SIG-M5 treated with dmso at 0.1 percent for 504 hours (cell line): Measurements from ENCODE around the gene RBM45.
A peak's percentile ranks its signal among the peaks of the same experiment; 100 is the strongest.
"Not testable (repeated sequence)": the region's sequence is repeated elsewhere in the genome, so short reads cannot be mapped to it uniquely, and the experiment has no call there.

Experiments
- DNase-seq: peaks from one replicate; lab custom pipeline; 2025; ENCODE audit not compliant: unreplicated experiment; lab: John Stamatoyannopoulos, UW

Gene RBM45, protein sequence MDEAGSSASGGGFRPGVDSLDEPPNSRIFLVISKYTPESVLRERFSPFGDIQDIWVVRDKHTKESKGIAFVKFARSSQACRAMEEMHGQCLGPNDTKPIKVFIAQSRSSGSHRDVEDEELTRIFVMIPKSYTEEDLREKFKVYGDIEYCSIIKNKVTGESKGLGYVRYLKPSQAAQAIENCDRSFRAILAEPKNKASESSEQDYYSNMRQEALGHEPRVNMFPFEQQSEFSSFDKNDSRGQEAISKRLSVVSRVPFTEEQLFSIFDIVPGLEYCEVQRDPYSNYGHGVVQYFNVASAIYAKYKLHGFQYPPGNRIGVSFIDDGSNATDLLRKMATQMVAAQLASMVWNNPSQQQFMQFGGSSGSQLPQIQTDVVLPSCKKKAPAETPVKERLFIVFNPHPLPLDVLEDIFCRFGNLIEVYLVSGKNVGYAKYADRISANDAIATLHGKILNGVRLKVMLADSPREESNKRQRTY

DNA sequence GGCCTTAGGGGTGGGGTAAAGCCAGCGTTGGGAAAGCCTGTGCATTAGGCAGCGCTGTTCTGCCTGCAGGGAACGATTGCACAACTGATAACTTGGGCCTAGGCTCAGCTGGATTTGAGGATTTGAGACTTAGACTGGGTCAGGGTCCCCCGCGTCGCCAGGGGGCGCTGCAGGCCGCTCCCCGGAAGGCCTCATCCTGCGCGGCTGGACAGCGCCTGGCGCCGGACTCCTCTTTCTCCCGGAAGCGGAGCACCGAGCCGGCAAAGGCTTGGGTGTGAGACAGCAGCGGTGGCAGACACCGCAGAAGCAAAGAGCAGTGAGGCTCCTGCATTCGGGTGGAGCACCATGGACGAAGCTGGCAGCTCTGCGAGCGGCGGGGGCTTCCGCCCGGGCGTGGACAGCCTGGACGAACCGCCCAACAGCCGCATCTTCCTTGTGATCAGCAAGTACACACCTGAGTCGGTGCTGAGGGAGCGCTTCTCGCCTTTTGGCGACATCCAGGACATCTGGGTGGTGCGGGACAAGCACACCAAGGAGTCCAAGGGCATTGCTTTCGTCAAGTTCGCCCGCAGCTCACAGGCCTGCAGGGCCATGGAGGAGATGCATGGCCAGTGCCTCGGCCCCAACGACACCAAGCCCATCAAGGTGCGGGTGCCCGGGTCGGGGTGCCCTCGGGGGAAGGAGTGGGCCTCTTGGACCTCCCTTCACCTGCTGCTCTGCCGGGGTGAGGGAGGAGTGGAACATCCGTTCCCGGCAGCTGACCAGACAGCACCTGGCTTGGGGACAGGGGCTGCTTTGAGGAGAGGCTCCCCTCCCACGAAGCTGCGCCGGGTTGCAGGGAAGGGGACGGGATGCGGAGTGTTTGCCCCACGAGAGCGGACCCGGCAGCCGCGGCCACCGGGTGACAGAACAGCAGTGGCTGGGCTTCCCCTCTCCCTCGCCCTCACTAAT, at the start of gene RBM45:
Gene RBM45 (plus strand): TSS at position 236 of the 951 bp plus-strand sequence. CDS start 110 bp downstream, at position 346.
- peak; percentile 93 for DNase-seq

DNA sequence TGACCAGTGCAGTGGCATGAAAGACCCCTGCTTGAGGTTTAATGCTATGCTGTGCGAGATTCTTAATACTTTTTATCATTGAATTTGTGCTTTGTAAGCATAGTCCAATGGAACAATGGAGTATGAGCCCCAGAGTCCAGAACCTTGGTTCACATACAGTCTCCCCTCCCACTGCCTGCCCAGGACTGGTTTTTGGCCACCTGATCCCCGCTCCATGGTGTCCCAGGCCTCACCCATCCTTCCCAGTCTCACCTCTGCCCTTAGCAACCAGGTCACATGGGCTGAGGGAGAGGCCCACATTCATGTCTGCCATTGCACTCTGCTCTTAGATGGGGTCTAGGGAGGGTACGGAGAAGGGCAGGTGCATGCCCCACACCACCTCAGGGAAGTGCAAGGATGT, 45.9 kb upstream of the RBM45 start:
- no peak for DNase-seq

DNA sequence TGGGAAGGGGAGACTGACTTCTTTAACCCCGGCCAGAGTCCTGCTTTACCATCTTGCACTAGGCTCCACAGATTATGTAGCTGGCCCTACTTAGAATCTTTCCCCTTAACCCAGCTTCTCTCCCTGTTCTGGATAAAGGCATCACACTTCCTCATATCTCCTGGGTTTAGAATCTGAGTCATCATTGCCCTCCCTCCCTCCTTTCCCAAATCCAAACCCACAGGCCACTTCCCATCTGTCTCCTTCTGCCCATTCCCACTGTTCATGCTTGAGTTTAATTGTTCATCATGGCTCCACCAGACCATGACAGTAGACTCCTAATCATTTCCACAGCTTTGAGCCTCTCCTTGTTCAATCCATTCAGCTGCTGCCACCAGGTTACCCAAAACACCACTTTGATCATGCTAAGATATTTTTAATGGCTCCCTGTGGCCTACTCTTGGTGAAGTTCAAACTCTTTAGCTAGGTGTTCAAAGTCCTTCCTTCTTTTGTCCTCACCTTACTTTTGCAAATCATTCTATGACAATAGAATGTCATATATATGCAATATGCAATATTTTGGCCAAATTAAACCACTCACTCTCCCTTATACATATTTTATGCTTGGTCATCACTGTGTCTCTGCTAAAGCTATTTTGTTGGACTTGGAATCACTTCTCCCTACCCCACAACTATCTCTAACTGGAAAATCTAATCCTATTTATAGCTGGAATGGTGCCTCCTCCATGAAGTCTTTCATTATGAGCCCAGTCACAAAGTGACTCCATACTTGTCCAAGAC, 45.2 kb upstream of the RBM45 start:
- DNase-seq, result no peak

DNA sequence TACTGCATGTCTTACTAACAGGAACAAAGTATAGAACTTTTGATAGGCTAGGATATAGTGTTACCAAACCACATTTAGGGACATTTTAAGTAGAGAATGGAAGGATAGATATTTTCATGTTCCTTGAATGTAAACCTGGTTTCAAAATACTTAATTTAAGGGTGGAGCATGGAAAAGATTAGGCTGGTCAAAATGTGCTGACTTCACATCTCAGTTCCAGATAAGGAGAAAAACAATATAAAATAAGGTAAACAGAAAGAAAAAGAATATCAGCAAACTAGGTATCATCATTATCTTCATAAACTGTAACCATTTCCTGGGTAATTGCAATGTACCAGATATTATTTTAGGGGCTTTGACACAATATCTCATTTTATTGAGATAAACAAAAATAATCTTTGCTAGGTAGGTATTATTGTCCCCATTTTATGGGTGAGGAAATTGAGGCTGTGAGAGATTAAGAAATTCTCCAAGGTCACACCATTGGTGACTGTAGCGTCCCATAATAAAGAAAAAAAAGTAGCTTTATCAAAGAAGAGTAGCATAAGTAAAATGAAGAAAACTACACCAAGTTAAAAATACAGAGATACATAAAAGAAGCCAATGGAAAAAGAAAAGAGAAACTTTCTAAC, 43.3 kb upstream of the RBM45 start:
- DNase-seq, result no peak

DNA sequence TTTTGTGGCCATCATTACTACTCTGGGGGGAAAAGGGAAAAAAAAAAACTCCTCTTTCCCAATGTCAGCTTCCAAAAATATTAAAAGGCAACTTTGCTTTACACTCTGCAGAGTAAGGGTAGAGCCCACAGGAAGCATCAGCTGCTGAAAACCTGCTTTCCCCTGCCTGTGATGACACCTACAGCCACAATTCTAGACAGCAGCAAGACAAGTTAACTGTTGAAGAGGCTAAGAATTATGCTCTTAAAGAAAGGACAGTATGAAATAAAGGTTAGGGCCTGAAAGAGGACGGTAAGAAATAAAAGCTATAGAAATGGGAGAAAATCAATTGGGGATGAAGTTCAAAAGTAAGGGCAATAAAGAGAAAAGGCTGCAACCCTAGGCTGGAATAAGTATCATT, 42.7 kb upstream of the RBM45 start:
- no peak for DNase-seq

DNA sequence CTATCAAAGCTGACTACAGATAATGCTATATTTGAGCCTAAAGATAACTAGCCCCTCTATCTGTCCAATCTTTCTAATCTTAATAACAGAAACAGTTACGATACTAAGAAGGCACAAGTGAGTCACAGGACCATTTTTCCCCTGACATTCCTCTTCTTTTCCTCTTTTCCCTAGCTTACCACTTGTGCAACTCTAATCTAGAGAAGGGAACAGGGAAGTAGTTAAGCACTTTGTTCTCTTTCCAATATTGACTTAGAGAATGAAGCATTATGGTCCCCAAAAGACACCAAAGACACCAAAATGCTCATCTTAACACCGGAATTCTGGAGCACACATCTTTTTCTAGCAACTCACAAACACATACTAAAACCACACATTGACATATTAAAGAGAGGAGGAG, 41.4 kb upstream of the RBM45 start:
- no peak for DNase-seq

DNA sequence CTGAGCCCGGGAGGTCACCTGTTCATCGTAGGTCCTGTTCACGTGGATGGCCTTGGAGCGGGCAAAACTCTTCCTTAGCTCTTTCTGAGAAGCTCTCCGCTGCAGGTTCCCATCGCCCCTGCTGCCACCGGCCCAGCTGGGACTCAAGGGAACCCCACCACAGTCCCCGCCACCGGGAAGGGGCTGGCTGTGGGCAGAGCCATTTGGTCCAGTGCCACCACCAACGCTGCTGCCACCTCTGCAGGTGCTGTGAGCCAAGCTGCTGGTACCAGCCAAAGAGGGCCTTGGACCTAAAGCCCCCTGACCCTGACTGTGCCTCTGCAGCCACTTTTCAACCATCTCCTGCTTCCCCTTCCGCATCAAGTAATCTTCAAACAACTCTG, 40.2 kb upstream of the RBM45 start:
- DNase-seq, result no peak

DNA sequence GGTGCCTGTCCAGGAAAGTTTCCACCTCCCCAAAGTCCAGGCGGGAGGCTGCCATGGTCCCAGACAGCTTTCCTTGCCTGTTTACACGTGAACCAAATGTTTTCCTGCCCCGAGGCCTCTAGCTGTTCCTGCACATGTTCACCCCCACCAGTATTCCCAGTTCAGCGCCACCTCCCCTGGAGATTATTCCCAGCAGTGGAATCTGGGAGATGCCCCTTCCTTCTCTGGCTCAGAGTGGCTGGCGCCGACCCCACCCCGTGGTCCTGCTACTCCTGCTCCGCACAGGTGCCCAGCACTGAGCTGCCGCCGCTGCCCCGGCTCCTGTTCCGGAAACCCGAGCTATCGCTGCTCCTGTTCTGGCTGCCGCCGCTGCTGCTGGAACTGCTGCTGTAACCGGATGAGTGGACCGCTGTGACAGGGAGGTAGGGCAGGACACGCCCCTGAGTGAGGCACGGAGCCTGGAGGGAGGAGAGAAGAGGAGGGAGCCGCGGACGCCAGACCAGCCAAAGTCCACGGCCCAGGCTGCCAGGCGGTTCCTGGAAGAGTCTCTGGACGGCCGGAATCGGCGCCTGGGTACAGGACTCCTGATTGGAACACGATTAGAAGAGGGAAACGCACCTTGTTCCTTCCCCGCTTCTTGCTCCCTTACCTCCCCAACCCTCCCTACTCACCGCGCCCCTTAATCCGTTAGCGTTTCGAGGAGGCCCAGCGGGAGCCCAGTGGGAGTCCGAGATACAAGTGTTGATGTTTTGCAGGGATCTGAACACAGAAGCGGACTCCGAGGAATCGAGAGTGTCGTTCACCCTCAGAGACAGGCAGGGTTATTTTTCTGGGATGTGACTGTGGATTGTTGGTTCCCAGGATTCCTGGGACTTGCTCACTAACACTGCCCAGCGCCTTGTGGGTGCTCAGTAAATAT, 39.6 kb upstream of the RBM45 start, which contains the start of gene PDE11A:
Gene PDE11A (minus strand): TSS at position 395 of the 919 bp plus-strand sequence. CDS start 340 bp downstream, at position 55.
- peak; percentile 16 for DNase-seq

DNA sequence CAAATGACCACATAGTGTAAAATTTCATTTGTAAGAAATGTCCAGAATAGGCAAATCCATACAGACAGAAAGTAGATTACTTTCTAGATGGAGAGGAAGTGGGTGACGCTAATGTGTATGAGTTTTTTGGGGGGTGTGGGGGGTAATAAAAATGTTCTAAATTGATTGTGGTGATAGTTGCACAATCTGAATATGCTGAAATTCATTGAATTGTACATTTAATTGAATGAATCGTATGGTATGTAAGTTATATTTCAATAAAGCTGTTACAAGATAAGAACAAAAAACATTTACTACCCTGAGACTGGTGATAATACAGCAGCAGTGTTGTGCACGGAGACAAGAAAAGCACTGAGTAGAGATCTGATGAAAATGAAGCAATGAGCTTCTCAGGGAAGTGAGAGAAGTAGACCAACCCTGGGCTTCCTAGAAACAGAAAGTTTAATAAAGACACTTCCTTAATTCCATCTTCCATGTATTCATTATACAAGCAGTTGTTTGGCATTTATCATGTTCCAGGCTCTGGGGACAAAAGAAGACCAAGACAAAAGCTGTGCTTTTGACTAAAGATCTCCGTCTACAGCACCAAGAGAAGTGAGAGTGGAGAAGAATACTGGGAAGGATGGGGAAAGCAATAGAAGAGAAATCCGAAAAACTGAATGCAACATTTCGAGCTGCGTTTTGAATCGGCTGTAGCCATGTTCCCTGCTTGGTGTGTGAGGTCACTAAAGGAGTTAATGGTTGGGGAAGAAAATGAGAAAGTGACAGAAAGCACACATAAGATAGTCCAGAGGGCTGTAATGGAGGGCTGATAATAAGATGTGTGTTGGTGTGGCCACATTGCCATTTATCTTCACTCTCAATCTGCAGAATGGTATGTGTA, 37.9 kb upstream of the RBM45 start:
- DNase-seq, result peak; percentile 44

DNA sequence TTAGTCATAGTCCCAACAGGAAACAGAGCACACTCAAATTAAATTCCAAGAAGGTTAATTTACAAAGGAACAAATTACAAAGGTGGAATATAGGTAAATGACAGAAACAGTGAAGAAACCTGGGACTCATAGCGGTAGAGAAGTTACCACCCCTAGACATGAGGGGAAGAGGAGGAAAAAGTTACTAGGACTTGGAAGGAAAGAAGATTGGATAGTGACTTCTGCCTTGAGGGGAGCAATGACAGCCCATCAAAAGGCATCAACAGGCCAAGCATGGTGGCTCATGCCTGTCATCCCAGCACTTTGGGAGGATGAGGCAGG, 37.3 kb upstream of the RBM45 start:
- no peak for DNase-seq

DNA sequence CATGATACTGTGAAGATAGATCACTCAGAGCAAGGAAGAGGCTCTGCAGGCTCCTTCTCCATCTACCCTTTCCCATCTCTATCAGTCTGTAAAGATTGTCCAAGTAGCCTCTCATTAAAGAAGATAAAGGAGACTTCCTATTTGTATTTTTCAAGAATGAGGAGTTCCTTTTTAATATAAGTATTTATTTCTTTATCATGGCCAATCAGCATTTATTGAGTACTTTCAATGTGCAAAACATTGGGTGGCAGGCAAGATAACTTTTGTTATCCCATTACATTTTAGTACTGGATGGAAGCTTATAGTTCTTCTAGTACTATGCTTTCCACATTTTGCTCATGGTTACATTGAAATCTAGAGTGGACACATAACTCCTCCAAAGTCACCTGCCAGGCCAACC, 36.1 kb upstream of the RBM45 start:
- no peak for DNase-seq

DNA sequence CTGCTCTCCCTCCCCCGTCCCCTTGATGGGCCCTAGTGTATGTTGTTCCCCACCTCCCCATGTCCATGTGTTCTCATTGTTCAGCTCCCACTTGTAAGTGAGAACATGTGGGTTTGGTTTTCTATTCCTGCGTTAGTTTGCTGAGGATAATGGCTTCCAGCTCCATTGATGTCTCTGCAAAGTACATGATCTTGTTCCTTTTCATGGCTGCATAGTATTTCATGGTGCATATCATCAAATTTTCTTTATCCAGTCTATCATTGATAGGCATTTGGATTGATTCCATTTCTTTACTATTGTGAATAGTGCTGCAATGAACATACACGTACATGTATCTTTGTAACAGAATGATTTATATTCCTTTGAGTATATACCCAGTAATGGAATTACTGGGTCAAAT, 33.0 kb upstream of the RBM45 start:
- not testable (repeated sequence) for DNase-seq

DNA sequence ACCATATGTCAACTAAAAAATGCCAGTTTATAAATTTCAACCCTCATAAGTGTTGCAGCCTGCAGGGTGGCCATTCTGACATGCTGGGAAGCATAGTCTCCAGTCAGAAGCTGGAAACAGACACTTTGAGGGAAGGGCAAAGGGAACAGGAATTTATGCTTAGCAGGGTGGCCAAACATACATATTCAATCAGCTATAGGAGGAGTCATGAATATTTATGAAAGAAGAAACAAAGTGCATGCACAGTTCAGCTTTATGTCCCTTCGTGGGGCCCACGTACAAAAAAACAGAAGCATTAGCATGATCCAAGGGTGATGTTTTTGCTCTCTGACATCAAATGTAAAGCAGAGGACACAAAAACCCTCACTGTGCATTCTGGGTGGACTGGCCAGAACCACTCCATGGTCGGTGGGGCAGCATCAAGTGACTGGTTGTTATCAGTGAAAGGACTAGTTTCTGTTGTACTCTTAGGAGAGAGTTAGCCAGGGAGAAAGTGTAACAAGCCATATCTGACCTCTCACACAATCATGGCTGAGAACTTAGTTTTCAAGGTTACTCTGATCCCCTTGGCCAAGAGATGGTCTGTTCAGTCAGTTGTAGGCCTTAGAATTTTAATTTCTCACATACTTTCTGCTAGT, 29.7 kb upstream of the RBM45 start:
- DNase-seq, result no peak

DNA sequence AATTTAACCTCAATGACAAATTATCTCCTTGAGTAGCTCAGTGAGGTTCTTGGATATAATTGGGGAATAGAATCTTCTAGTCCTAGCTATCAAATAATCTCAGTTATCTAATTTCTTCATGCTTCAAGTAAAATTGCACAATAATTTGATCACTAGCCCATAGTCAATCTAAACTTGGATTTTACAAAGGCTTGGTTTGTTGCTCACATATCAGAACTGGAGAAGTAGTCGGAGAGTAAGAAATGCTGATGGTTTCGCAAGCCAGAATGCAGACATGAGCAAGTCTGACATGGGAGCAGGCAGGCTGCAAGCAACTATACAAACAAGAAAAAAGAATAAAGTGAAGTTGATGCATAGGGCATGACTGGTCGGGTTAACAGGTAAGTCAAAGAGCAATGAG, 28.0 kb upstream of the RBM45 start:
- peak; percentile 2 for DNase-seq

DNA sequence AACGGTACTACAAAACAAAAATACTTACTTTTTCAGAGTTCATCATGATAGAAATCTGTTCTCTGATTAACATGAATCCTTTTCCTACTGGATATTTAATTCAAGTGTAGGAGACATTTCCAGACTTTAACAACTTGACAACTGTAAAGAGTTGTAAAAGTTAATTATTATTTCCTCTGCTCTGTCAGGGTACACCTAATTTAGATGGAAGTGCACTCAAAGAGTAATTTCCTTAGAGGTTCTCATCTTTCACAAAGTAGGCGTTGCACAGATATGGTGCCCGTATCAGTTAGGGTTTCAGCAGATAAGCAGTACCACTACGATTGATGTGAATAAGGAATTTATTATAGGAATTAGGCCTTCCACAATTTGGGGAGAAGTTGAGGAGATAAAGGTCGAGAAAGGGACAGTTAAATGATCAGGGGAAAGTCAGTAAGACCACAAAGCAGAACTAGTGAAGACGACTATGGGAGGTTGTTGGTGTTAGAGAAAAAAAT, 23.4 kb upstream of the RBM45 start:
- no peak for DNase-seq

DNA sequence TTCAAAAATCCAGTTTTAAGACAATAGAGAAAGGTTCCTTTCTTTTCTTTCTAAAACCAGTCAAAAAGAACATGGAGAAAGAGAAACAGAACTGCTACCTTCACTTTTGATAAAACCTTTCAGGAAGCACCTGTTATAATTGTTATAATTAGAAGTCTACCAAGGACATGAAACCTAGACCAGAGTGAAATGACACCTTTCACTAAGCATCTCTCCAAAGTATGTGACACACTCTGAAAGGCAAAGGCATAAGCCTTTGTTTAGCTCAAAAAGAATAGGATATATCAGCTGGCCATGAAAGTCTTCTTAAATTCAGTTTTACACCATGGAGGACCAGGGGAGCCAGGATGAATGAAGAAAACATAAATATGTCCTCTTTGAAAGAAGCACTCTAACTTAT, 18.8 kb upstream of the RBM45 start:
- no peak for DNase-seq

DNA sequence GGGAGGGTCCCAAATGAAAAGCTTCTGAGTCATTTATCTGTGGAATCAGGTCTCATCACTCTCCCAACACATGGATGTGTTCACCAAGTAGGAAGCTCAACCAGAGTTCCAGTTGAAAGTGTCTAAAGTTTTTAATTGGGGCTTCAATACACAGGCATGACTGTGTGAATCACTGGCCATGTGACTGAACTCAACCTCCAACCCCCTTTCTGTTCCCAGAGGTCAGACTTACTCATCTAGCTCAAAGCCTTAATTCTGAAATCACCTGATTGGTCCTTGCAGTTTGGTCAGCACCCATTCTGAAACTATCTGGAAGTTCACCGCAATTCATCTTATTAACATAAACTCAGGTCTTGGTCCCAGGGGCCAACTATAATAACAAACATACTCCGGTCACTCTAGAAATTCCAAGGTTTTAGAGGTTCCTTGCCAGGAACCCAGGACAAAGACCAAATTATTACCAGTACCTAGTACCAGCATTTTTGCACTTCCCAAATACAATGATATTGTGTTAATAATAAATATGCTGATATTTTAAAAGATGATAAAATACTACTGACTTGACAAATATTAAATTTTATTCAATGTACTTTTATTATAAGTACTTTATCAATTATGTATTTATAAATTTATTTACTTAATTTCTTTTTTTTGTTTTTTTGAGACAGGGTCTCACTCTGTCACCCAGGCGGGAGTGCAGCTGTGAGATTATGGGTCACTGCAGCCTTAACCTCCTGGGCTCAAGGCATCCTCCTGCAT, 10.7 kb upstream of the RBM45 start:
- DNase-seq, result no peak
